HepG2 (cell line): ENCODE results near the gene TRIM37. TPM values are rescaled to one million over a fixed set of nuclear protein-coding genes. Genes with fewer than 3 reads are reported as not detected.
A peak's percentile ranks its signal among the peaks of the same experiment; 100 is the strongest.

Experiments used
- ARNT2 ChIP-seq: sonication (generic); formaldehyde crosslinking; IDR thresholded peaks from 2 replicates; pipeline ENCODE4 v1.8.0; 2022; ENCODE audit warnings: mild to moderate bottlenecking, low read depth, missing genetic modification reagents, moderate library complexity
- CCDC6 ChIP-seq: sonication (generic); formaldehyde crosslinking; IDR thresholded peaks from 2 replicates; pipeline ENCODE4 v1.8.1; 2022; ENCODE audit warnings: mild to moderate bottlenecking, missing genetic modification reagents, moderate library complexity
- CHCHD3 ChIP-seq: sonication (generic); formaldehyde crosslinking; IDR thresholded peaks from 2 replicates; pipeline ENCODE4 v1.8.0; 2022; ENCODE audit warnings: mild to moderate bottlenecking, missing genetic modification reagents, moderate library complexity
- DZIP1 ChIP-seq: sonication (generic); formaldehyde crosslinking; IDR thresholded peaks from 2 replicates; pipeline ENCODE4 v1.5.0; 2020; ENCODE audit warnings: mild to moderate bottlenecking, missing genetic modification reagents
- GABPA ChIP-seq, 2 experiments: IDR thresholded peaks; 2 replicates each; pipeline ENCODE4 v1.6.1; 2011 to 2016; ENCODE audit warnings: low read depth in 2 of 2, low read length in 1 of 2, missing biosample characterization in 1 of 2, missing genetic modification characterization in 1 of 2
- GATAD1 ChIP-seq: IDR thresholded peaks from 2 replicates; pipeline ENCODE4 v1.6.1; 2016; ENCODE audit warnings: missing genetic modification reagents, missing compliant biosample characterization
- HIVEP1 ChIP-seq: sonication (generic); formaldehyde crosslinking; IDR thresholded peaks from 2 replicates; pipeline ENCODE4 v1.4.0; 2020; ENCODE audit warnings: mild to moderate bottlenecking, missing genetic modification reagents
- IRF1 ChIP-seq: sonication (generic); formaldehyde crosslinking; IDR thresholded peaks from 2 replicates; pipeline ENCODE4 v1.4.0; 2020; ENCODE audit warnings: low read depth, mild to moderate bottlenecking, missing genetic modification reagents
- JARID2 ChIP-seq: sonication (generic); formaldehyde crosslinking; IDR thresholded peaks from 2 replicates; pipeline ENCODE4 v1.8.1; 2023; ENCODE audit warnings: missing genetic modification reagents, inconsistent platforms; ENCODE audit not compliant: insufficient replicate concordance
- KAT2B ChIP-seq: fragments of 150-350 bp; IDR thresholded peaks from 2 replicates; pipeline ENCODE4 v1.6.1; 2014; ENCODE audit warnings: low read depth, low read length, borderline replicate concordance
- KLF6 ChIP-seq: IDR thresholded peaks from 2 replicates; pipeline ENCODE4 v1.8.0; 2016; ENCODE audit warnings: missing biosample characterization, missing genetic modification reagents
- MAFK ChIP-seq, 2 experiments: IDR thresholded peaks in 1 of 2; conservative IDR thresholded peaks in 1 of 2; 2 replicates each; pipeline ENCODE4 v1.6.1; 2011; ENCODE audit warnings: improper control_type of control experiment in 2 of 2, low read length in 2 of 2
- MTA1 ChIP-seq: sonication (generic); formaldehyde crosslinking; IDR thresholded peaks from 2 replicates; pipeline ENCODE4 v1.4.0; 2020; ENCODE audit warnings: missing genetic modification reagents, mild to moderate bottlenecking, borderline replicate concordance
- NFIB ChIP-seq: sonication (generic); formaldehyde crosslinking; IDR thresholded peaks from 2 replicates; pipeline ENCODE4 v1.9.0; 2021; ENCODE audit warnings: missing genetic modification reagents, mild to moderate bottlenecking, borderline replicate concordance
- NFRKB ChIP-seq: fragments of 450-650 bp; IDR thresholded peaks from 2 replicates; pipeline ENCODE4 v1.6.1; 2017
- PHF20 ChIP-seq: sonication (generic); formaldehyde crosslinking; IDR thresholded peaks from 2 replicates; pipeline ENCODE4 v1.5.0; 2020; ENCODE audit warnings: mild to moderate bottlenecking, missing genetic modification reagents
- TERF1 ChIP-seq: sonication (generic); formaldehyde crosslinking; IDR thresholded peaks from 2 replicates; pipeline ENCODE4 v1.8.0; 2022; ENCODE audit warnings: mild to moderate bottlenecking, missing genetic modification reagents, moderate library complexity
- ZNF205 ChIP-seq: IDR thresholded peaks from 2 replicates; pipeline ENCODE4 v1.6.1; 2018; ENCODE audit warnings: missing biosample characterization, missing genetic modification reagents
- ZNF24 ChIP-seq: fragments of 450-650 bp; IDR thresholded peaks from 2 replicates; pipeline ENCODE4 v1.6.1; 2017; ENCODE audit warnings: antibody characterized with exemption, mild to moderate bottlenecking
- ZNF362 ChIP-seq: sonication (generic); formaldehyde crosslinking; IDR thresholded peaks from 2 replicates; pipeline ENCODE4 v1.4.0; 2020; ENCODE audit warnings: missing genetic modification reagents, mild to moderate bottlenecking, borderline replicate concordance
- ZNF589 ChIP-seq: sonication (generic); formaldehyde crosslinking; conservative IDR thresholded peaks from 2 replicates; pipeline ENCODE4 v1.8.0; 2022; ENCODE audit warnings: mild to moderate bottlenecking, moderate library complexity, missing genetic modification reagents
- ZNF597 ChIP-seq: sonication (generic); formaldehyde crosslinking; IDR thresholded peaks from 2 replicates; pipeline ENCODE4 v1.5.0; 2020; ENCODE audit warnings: missing genetic modification reagents
- polyA plus RNA-seq, 8 experiments: library from polyadenylated mRNA; depleted of rRNA in 3 of 8; stranded (reverse) in 7 of 8; unstranded in 1 of 8; fragments of >200 nt; fragmentation: Illumina TruSeq in 4 of 8; extraction: Trizol in 4 of 8; gene quantifications; 2 replicates each; pipeline versions ENCODE4 v1.2.1 to v1.2.3, GENCODE V29; 2011 to 2016; ENCODE audit warnings: low read depth in 4 of 8, missing spikeins in 1 of 8, mixed read lengths in 1 of 8; ENCODE audit not compliant: insufficient read depth in 1 of 8
- total RNA-seq, 5 experiments: library from RNA; depleted of rRNA; stranded (reverse); fragments of >200 nt; fragmentation: Illumina TruSeq; extraction: Trizol; gene quantifications; 2 replicates each; pipeline ENCODE4 v1.2.3, GENCODE V29; 2016; ENCODE audit warnings: low read depth in 1 of 5

The TRIM37 gene
- total and polyA plus RNA-seq, 2 of the 13 experiments (the other 11 are each of a cell fraction or from before 2014, with no cell fraction given) = 12.4 to 39.1 TPM

- peak; percentile 50 for TF ChIP-seq ZNF205 (CRISPR knock-in tag)
- no peak for TF ChIP-seq TERF1 (CRISPR knock-in tag)
- TF ChIP-seq GABPA (IDR thresholded peaks at IDR 0.05; ENCODE audit: low read depth, low read length) = peak; percentile 35
- TF ChIP-seq GABPA (CRISPR knock-in tag; IDR thresholded peaks at IDR 0.05; ENCODE audit: low read depth) = peak; percentile 61
- no peak for TF ChIP-seq CHCHD3
- TF ChIP-seq NFRKB = peak; percentile 97
- no peak for TF ChIP-seq NFIB (CRISPR knock-in tag)
- no peak for TF ChIP-seq ZNF24
- peak; percentile 18 for TF ChIP-seq JARID2 (CRISPR knock-in tag)
- peak; percentile 74; the same call in 1 of the 2 replicates for TF ChIP-seq PHF20
- peak; percentile 92 for TF ChIP-seq GATAD1
- TF ChIP-seq IRF1 (CRISPR knock-in tag) = peak; percentile 57; the same call in 1 of the 2 replicates
- peak in 1 of 2 experiments; percentile 1; a peak in 1 of 4 replicates for TF ChIP-seq MAFK (conservative IDR thresholded peaks at IDR 0.05 in 1 of 2, IDR thresholded peaks at IDR 0.05 in 1 of 2; ENCODE audit: low read length in 2 of 2)
- 0 out of 2 replicates have a peak, but pooled peaks have one; percentile 5 for TF ChIP-seq ARNT2 (CRISPR knock-in tag)
- TF ChIP-seq MTA1 (CRISPR knock-in tag) = peak; percentile 91; the same call in 1 of the 2 replicates
- peak; percentile 20; the same call in 1 of the 2 replicates for TF ChIP-seq KLF6 (CRISPR knock-in tag)
- 0 out of 2 replicates have a peak, but pooled peaks have one; percentile 23 for TF ChIP-seq HIVEP1 (CRISPR knock-in tag)
- TF ChIP-seq DZIP1 = 0 out of 2 replicates have a peak, but pooled peaks have one; percentile 56
- no peak for TF ChIP-seq ZNF597 (CRISPR knock-in tag)
- TF ChIP-seq KAT2B = peak; percentile 61; the same call in 1 of the 2 replicates
- 0 out of 2 replicates have a peak, but pooled peaks have one; percentile 24 for TF ChIP-seq ZNF589 (CRISPR knock-in tag)
- TF ChIP-seq CCDC6 (CRISPR knock-in tag) = peak; percentile 65; the same call in 1 of the 2 replicates
- peak; percentile 97 for TF ChIP-seq ZNF362 (CRISPR knock-in tag)
Observed at GRCh38 chr17:59154721-59155438, 48.2 kb upstream of the TRIM37 start, which contains the start of gene SKA2 (continued).
